K562 (cell line): ENCODE measurements around the gene LMBR1. TPM values are rescaled to one million over a fixed set of nuclear protein-coding genes. Genes with fewer than 3 reads are reported as not detected.

Experiments used
- ATAC-seq: fragments of 200-7000 bp; cut with Tn5 transposase; 3 replicates; pipeline ENCODE4 v1.9.1; 2020; ENCODE audit warnings: moderate library complexity
- BruUV-seq: library from RNA; stranded (reverse); fragments of 400-500 nt; replicated peaks from 2 replicates; lab custom pipeline; 2021; lab: Mats Ljungman, UMichigan
- CTCF ChIA-PET: fragments of 300-600 bp; formaldehyde crosslinking; extraction: SDS; loops from one replicate; lab custom pipeline; 2021; ENCODE audit warnings: low intra/inter-chr PET ratio; lab: Yijun Ruan, JAX
- POLR2A ChIA-PET: fragments of 300-600, 350-650 bp; sonication (Branson Sonifier 250); formaldehyde crosslinking; extraction: SDS; loops from one replicate; lab custom pipeline; 2021; ENCODE audit warnings: antibody characterized with exemption, inconsistent platforms; lab: Yijun Ruan, JAX
- DNase-seq, 4 experiments: peaks; one replicate each; pipeline versions ENCODE4 v3.0.0 to v3.0.0-alpha.2; 2011 to 2018; ENCODE audit warnings: low spot score in 3 of 4, mixed read lengths in 3 of 4; ENCODE audit errors: extremely low read depth in 1 of 4
- FAIRE-seq: peaks from 2 replicates; lab custom pipeline; 2011; peaks lifted over from hg19 to GRCh38; lab: Jason Lieb, UNC
- H2AFZ ChIP-seq: 2 replicates; pipeline ENCODE4 v1.6.0; 2011; ENCODE audit warnings: low read depth, low read length, control low read depth, inconsistent platforms
- H3K27ac ChIP-seq: fragments of 200-600 bp; 3 replicates; pipeline ENCODE4 v1.8.0; 2011; ENCODE audit warnings: low read depth, mild to moderate bottlenecking, control low read depth, inconsistent platforms, low read length, moderate library complexity, mixed read lengths; ENCODE audit errors: extremely low read depth
- H3K27me3 ChIP-seq, 2 experiments: fragments of 300-600 bp in 1 of 2; 2 replicates in 1 of 2; 3 replicates in 1 of 2; pipeline versions ENCODE4 v1.6.0 to v1.8.0; 2011; ENCODE audit warnings: inconsistent platforms in 2 of 2, low read length in 2 of 2, mild to moderate bottlenecking in 1 of 2, mixed read lengths in 1 of 2, moderate library complexity in 1 of 2; ENCODE audit not compliant: control insufficient read depth in 2 of 2, insufficient read depth in 2 of 2
- H3K36me3 ChIP-seq: fragments of 300-600 bp; 3 replicates; pipeline ENCODE4 v1.8.0; 2011; ENCODE audit warnings: mild to moderate bottlenecking, low read length, inconsistent platforms; ENCODE audit not compliant: control insufficient read depth, insufficient read depth
- H3K4me1 ChIP-seq, 2 experiments: fragments of 200-600 bp in 1 of 2; replicated peaks in 1 of 2; 2 replicates in 1 of 2; 3 replicates in 1 of 2; pipeline versions ENCODE4 v1.5.1 to v1.8.0; 2011; ENCODE audit warnings: inconsistent platforms in 2 of 2, low read length in 2 of 2, mild to moderate bottlenecking in 1 of 2, mixed read lengths in 1 of 2, moderate library complexity in 1 of 2; ENCODE audit not compliant: control insufficient read depth in 2 of 2, insufficient read depth in 2 of 2
- H3K4me2 ChIP-seq: 2 replicates; pipeline ENCODE4 v1.6.1; 2011; ENCODE audit warnings: low read length, control low read depth, inconsistent platforms, mixed read lengths; ENCODE audit not compliant: insufficient read depth
- H3K4me3 ChIP-seq: fragments of 200-600 bp; sonication (generic), shearing (Covaris generic); 2 replicates; pipeline ENCODE4 v1.5.1; 2016; ENCODE audit warnings: control low read depth, inconsistent platforms
- H3K79me2 ChIP-seq: fragments of 200-600 bp; 3 replicates; pipeline ENCODE4 v1.8.0; 2011; ENCODE audit warnings: low read length, inconsistent platforms; ENCODE audit not compliant: control insufficient read depth, insufficient read depth
- H3K9ac ChIP-seq, 2 experiments: 2 replicates each; pipeline versions ENCODE4 v1.6.0 to v1.6.1; 2011; ENCODE audit warnings: low read depth in 2 of 2, low read length in 2 of 2, control low read depth in 1 of 2, inconsistent platforms in 1 of 2, mild to moderate bottlenecking in 1 of 2, mixed read lengths in 1 of 2; ENCODE audit not compliant: insufficient read depth in 1 of 2
- H3K9me1 ChIP-seq: one replicate; pipeline ENCODE4 v1.6.0; 2011; ENCODE audit warnings: inconsistent platforms, mild to moderate bottlenecking, low read length, moderate library complexity; ENCODE audit not compliant: control insufficient read depth, insufficient read depth
- H3K9me3 ChIP-seq: replicated peaks from 2 replicates; pipeline ENCODE4 v1.5.1; 2011; ENCODE audit warnings: low read depth, low read length, inconsistent platforms; ENCODE audit not compliant: control insufficient read depth, insufficient read depth
- H4K20me1 ChIP-seq: replicated peaks from 2 replicates; pipeline ENCODE4 v1.6.1; 2011; ENCODE audit warnings: low read length, inconsistent platforms, mixed read lengths; ENCODE audit not compliant: control insufficient read depth, insufficient read depth
- ASH1L ChIP-seq: fragments of 450-650 bp; IDR thresholded peaks from 2 replicates; pipeline ENCODE4 v1.6.1; 2018; ENCODE audit warnings: borderline replicate concordance, mild to moderate bottlenecking, low read depth; ENCODE audit not compliant: partially characterized antibody
- CAMTA2 ChIP-seq: fragments of 250-450 bp; sonication (Bioruptor Pico); conservative IDR thresholded peaks from 2 replicates; pipeline ENCODE4 v1.5.1; 2022
- GTF2E2 ChIP-seq: fragments of 200-800 bp; sonication (Bioruptor generic); IDR thresholded peaks from 2 replicates; pipeline ENCODE4 v1.6.1; 2016; ENCODE audit warnings: missing genetic modification characterization, missing compliant biosample characterization
- MEF2D ChIP-seq: conservative IDR thresholded peaks from 2 replicates; pipeline ENCODE4 v1.6.1; 2016; ENCODE audit warnings: low read depth, missing genetic modification characterization, missing compliant biosample characterization
- NFIC ChIP-seq: fragments of 450-650 bp; IDR thresholded peaks from 2 replicates; pipeline ENCODE4 v1.6.1; 2017; ENCODE audit warnings: mild to moderate bottlenecking, inconsistent platforms
- SPI1 ChIP-seq: IDR thresholded peaks from 2 replicates; pipeline ENCODE4 v1.6.1; 2011; ENCODE audit warnings: low read depth, low read length, control low read depth, borderline replicate concordance
- TSC22D4 ChIP-seq: fragments of 450-650 bp; IDR thresholded peaks from 2 replicates; pipeline ENCODE4 v1.6.1; 2016; ENCODE audit warnings: missing genetic modification characterization, missing biosample characterization, control low read depth
- ZSCAN29 ChIP-seq: fragments of 450-650 bp; IDR thresholded peaks from 2 replicates; pipeline ENCODE4 v1.6.1; 2017
- WGBS: fragments of 100-300 bp; shearing (Covaris generic); methylation state at CpG from one replicate; pipeline ENCODE4 v1.1.6; 2016; ENCODE audit warnings: low coverage, mixed read lengths; ENCODE audit not compliant: insufficient coverage; ENCODE audit errors: missing lambda C conversion rate; 5-methylcytosine and 5-hydroxymethylcytosine counted together
- in situ Hi-C: fragments of 300-500 bp; cut with MboI; formaldehyde crosslinking; loops from 4 replicates; pipeline ENCODE4 v1.15.0; 2018; ENCODE audit warnings: inconsistent platforms, mixed read lengths
- intact Hi-C: fragments of 100-400 bp; cut with micrococcal nuclease; formaldehyde crosslinking; loops from 2 replicates; pipeline ENCODE4 v1.14.2; 2022
- polyA plus RNA-seq, 8 experiments: library from polyadenylated mRNA; depleted of rRNA in 4 of 8; stranded (reverse) in 5 of 8; unstranded in 3 of 8; fragments of >200 nt; fragmentation: Nextera tagmentation in 2 of 8; fragmentation: Illumina TruSeq in 1 of 8; extraction: Ambion mirVana in 2 of 8; extraction: Trizol in 1 of 8; gene quantifications; 2 replicates each; pipeline versions ENCODE4 v1.2.1 to v1.2.3, GENCODE V29; 2011 to 2014; ENCODE audit warnings: inconsistent platforms in 1 of 8, missing spikeins in 1 of 8
- total RNA-seq, 7 experiments: library from RNA; depleted of rRNA in 6 of 7; stranded (reverse); fragments of >200 nt in 6 of 7; fragmentation: Illumina TruSeq in 2 of 7; extraction: Trizol in 2 of 7; gene quantifications; 2 replicates each; pipeline versions ENCODE4 v1.2.1 to v1.2.3, GENCODE V29; 2011 to 2021; ENCODE audit warnings: low replicate concordance in 1 of 7
- TF ChIP-seq, protein P1 (sequence below): fragments of 150-350 bp; IDR thresholded peaks from 2 replicates; pipeline ENCODE4 v1.6.1; 2014; ENCODE audit warnings: low read depth, mild to moderate bottlenecking, low read length, borderline replicate concordance
- TF ChIP-seq, protein P2 (sequence below): sonication (generic); formaldehyde crosslinking; IDR thresholded peaks from 2 replicates; pipeline ENCODE4 v1.8.0; 2022; ENCODE audit warnings: missing genetic modification reagents, mild to moderate bottlenecking, borderline replicate concordance

LMBR1 gene
- total and polyA plus RNA-seq, 9 of the 15 experiments (the other 6 are each of a cell fraction or from before 2014, with no cell fraction given) = 7.7 to 90.0 (median 59.9) TPM

DNA sequence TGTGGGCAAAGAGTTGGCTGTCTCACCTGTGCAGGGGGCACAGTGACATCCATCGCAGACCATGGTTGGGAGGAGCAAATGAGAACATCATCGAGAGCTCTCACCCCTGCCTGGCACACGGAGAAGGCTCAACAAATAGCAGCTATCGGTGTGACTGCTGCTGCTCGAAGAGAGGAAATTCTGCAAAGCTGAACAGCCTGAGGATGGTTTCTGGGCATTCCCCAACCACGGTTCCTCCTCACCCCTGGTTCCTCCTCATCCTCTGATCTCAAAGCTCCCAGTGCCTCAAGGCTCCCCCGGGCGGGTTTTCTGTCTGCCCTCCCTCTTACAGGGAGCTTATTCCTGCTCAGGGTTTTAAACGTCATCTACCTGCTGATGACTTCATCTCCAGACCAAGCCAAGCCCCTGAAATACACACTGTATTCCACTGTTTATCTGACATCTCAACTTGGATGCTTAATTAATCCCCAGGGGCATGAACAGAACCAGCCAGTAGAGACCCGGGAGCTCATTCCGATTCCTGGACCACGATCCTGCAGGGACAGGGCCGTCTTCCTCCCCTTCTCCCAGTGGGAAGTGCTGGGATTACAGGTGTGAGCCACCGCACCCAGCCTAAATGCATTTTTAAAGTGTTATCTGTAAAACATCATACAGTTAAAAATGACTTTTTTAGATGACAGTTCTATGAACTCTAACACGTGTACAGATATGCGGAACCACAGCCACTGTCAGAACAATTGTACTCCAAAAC lies 37.0 kb upstream of the LMBR1 start (continued):
- TF ChIP-seq, protein P1, sequence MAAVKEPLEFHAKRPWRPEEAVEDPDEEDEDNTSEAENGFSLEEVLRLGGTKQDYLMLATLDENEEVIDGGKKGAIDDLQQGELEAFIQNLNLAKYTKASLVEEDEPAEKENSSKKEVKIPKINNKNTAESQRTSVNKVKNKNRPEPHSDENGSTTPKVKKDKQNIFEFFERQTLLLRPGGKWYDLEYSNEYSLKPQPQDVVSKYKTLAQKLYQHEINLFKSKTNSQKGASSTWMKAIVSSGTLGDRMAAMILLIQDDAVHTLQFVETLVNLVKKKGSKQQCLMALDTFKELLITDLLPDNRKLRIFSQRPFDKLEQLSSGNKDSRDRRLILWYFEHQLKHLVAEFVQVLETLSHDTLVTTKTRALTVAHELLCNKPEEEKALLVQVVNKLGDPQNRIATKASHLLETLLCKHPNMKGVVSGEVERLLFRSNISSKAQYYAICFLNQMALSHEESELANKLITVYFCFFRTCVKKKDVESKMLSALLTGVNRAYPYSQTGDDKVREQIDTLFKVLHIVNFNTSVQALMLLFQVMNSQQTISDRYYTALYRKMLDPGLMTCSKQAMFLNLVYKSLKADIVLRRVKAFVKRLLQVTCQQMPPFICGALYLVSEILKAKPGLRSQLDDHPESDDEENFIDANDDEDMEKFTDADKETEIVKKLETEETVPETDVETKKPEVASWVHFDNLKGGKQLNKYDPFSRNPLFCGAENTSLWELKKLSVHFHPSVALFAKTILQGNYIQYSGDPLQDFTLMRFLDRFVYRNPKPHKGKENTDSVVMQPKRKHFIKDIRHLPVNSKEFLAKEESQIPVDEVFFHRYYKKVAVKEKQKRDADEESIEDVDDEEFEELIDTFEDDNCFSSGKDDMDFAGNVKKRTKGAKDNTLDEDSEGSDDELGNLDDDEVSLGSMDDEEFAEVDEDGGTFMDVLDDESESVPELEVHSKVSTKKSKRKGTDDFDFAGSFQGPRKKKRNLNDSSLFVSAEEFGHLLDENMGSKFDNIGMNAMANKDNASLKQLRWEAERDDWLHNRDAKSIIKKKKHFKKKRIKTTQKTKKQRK = no peak
- no peak for TF ChIP-seq ASH1L
- TF ChIP-seq, protein P2, sequence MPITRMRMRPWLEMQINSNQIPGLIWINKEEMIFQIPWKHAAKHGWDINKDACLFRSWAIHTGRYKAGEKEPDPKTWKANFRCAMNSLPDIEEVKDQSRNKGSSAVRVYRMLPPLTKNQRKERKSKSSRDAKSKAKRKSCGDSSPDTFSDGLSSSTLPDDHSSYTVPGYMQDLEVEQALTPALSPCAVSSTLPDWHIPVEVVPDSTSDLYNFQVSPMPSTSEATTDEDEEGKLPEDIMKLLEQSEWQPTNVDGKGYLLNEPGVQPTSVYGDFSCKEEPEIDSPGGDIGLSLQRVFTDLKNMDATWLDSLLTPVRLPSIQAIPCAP (CRISPR knock-in tag) = no peak
- TF ChIP-seq SPI1 = no peak
- TF ChIP-seq, all 486 proteins: peak for 0

DNA sequence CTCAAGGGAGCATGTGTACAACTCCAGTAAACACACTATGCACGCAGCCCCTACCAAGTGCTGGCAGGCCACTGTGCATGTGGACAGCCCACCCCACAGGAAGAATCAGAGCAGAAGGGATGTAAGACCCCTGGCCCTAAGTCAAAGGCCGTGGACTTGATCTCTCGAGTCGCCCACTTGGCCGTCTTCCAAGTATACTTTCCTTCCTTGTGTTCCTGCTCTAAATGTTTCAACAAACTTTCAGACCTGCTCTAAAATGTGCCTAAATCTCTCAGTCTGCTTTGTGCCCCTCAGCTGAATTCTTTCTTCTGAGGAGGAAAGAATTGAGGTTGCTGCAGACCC lies 35.4 kb upstream of the LMBR1 start:
- Histone ChIP-seq H3K4me1 (peaks cover 0 to 4% of the 10 kb centered on the region in 2 experiments; a peak in 1 of 5 replicates), H3K27ac (no peak overlapping the region), H3K27me3 (peaks cover 34 to 53% of the 10 kb centered on the region in 2 experiments), H2AFZ (no peak overlapping the region), H3K79me2 (no peaks in the 10 kb centered on the region), H3K36me3 (no peaks in the 10 kb centered on the region), H3K9me1 (no peaks in the 10 kb centered on the region), H3K9ac (no peak overlapping the region), H3K4me2 (no peak overlapping the region), H3K4me3 (no peak overlapping the region), H3K9me3 (no peaks in the 10 kb centered on the region), H4K20me1 (no peaks in the 10 kb centered on the region)
- no TSS peak for BruUV-seq
- no peak for ATAC-seq
- ChIA-PET POLR2A (interaction anchor here (1.4 to 2.0 kb wide), 2 partner anchors 12 to 15 kb away, joined by 3 to 5 read pairs; no protein-coding TSS in a partner anchor), CTCF (no interaction called here)
- TF ChIP-seq MEF2D (tag) = no peak
- no peak for TF ChIP-seq TSC22D4 (tag)
- TF ChIP-seq GTF2E2 (tag) = no peak
- no peak for TF ChIP-seq ZSCAN29
- TF ChIP-seq NFIC = peak; percentile 67
- no peak for TF ChIP-seq CAMTA2 (CRISPR knock-in tag)
- intact Hi-C loops (no loop called here), in situ Hi-C loops (no loop called here)
- WGBS = 8% methylated on average over 5 of the region's 5 CpGs
- FAIRE-seq = peak; percentile 42
- DNase-seq = no peak
